GM19328 (cell line): ENCODE results near the gene EEFSEC.

Experiments used
- ATAC-seq: cut with Tn5 transposase; IDR thresholded peaks from one replicate; pipeline ENCODE4 v1.9.1; 2021; ENCODE audit warnings: mild to moderate bottlenecking, moderate library complexity; ENCODE audit not compliant: unreplicated experiment

The EEFSEC gene

DNA sequence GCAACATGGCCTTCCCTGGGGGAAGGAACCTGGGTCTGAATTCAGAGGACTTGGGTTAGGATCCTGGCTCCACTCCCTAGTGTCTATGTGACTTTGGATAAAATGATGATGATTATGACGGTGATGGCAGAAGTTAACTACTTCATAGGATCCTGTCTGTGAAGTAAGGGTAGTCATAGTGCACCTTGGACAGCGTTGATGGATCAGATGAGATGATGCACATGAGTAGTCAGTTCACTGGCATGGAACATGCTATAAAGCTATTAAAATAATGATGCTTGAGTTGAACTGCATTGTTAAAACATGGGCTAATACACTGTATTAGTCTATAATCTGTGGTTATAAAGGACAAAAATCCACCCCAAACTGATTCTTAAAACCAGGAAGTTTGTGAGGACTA is 62.0 kb downstream of the EEFSEC start:
- ATAC-seq, result no peak

DNA sequence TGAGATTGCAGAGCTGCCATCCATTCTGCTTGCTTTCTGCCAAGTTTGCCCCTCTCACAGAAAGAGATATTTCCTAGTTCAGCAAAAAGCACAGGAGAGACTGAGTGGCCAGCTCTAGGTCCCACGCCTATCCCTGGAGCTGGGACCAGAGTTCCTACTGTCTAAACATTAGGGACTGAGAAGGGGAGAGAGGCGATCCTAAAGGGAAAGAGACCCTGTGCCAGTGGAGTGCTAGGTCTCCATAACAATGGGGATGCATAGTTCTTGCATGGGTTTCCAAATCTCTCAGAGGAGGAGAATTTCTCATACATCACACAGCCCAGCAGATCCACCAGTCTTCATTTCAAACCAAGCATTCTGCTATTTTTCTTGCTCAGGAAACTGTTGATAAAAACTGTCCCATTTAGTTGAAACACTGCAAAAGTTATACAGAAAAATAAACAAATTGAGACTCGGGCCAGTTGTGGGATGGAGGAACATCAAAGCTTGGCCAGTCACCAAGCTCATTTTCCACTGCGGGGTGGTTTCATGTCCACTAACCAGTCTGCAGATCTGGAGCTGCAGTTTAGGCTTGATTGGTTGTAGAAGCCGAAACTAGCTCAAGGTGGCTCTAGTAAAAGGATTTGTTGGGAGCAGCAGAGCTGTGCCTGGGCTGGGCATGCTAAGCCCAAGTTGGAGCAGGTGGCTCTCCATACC is 62.7 kb downstream of the EEFSEC start:
- ATAC-seq, result no peak

GRCh38 chr3:128217702-128218547 is 64.6 kb downstream of the EEFSEC start:
- ATAC-seq, result no peak

GRCh38 chr3:128218548-128219257 is 65.4 kb downstream of the EEFSEC start:
- no peak for ATAC-seq

DNA sequence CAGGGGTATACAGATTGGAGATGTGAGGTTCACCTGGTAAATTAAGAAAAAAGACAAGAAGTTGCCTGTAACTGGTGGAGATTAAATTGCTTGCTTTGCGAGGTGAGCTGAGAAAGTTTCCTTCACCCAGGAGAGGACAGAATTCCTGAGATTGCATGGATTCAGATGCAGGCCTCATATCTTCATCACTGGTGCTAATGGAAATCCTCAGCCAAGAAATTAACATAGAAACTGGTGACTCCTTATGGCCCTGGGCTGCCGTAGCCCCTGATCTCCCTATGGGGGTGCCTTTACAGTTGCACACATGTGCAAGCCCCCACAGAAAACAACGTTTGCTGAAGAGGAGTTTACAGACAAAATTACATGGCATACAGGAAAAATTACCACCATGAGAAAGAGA is 68.0 kb downstream of the EEFSEC start:
- no peak for ATAC-seq

DNA sequence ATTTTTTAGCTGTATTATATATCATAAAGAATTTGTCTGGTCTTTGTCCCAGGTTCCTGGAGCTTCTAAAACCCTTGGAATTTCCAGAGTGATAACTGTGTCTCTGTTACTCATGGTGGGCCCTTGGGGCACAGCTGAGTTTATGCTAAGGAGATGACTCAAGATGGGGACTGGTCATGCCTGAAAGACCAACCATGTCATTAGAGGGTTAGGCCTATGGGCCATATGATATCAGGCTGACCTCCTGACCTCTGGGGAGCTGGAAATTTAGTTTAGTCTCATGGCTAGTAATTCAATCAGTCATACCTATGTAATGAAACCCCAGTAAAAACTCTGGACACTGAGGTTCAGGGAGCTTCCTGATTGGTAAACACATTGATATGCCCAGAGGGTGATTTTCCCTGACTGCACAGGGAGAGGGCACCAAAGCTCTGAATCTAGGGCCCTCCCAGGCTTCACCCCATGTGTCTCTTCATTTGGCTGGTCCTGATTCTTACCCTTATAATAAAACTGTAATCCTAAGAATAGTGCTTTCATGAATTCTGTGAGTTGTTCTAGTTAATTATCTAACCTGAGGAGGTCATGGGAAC is 69.6 kb downstream of the EEFSEC start:
- ATAC-seq, result no peak

- ATAC-seq, result no peak
Measured at GRCh38 chr3:128226186-128226725, 73.0 kb downstream of the EEFSEC start.

- no peak for ATAC-seq
Measured at GRCh38 chr3:128226795-128227395, 73.6 kb downstream of the EEFSEC start.

- ATAC-seq, result no peak
Measured at GRCh38 chr3:128227507-128227906, 74.2 kb downstream of the EEFSEC start.

DNA sequence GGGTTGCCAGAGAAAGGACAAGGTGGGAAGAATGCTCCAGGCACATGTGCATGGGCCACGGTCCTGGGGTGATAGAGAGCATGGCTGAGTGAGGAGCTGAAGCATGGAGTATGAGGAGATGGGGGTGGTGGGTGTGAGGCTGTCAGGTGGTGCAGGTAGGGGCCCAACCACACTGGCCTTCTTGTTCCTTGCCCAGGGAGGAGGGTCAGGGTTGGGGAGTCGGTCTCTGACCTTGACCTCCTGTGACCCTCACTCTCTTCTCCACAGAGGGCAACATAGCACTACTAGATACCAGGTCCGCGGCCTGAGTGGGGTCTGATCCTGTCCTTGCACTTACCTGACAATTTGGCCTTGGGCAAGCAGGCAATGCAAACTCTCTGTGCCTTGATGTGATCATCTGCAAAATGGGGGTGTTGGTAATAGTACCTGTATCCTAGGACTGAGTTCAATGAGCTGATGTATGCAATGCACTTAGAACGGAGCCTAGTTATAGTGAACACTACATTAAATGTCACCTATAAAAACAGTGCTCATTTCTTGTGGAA is 75.2 kb downstream of the EEFSEC start:
- no peak for ATAC-seq

GRCh38 chr3:128229106-128229857 is 76.0 kb downstream of the EEFSEC start:
- ATAC-seq, result no peak

DNA sequence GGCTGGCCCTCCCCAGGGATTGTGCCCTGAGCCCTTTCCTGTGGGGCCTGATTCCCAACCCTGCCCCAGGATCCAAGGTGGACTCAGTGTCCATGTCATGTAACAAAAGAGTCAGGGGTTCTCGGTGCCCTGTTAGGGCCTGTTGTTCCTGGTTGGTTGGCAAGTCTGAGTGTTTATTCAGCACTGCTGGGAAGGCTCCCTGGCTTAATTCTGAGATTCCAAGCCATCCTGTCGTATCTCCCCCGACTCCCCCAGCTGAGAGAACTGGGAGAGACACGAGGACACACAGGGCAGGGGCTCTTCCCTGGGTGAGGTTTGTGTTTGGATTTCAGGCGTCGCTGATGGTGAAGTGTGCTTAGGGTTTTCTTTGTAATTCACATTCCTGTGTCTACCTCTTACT is 78.3 kb downstream of the EEFSEC start:
- no peak for ATAC-seq

- ATAC-seq, result no peak
Measured at GRCh38 chr3:128232376-128233178, 79.3 kb downstream of the EEFSEC start.

DNA sequence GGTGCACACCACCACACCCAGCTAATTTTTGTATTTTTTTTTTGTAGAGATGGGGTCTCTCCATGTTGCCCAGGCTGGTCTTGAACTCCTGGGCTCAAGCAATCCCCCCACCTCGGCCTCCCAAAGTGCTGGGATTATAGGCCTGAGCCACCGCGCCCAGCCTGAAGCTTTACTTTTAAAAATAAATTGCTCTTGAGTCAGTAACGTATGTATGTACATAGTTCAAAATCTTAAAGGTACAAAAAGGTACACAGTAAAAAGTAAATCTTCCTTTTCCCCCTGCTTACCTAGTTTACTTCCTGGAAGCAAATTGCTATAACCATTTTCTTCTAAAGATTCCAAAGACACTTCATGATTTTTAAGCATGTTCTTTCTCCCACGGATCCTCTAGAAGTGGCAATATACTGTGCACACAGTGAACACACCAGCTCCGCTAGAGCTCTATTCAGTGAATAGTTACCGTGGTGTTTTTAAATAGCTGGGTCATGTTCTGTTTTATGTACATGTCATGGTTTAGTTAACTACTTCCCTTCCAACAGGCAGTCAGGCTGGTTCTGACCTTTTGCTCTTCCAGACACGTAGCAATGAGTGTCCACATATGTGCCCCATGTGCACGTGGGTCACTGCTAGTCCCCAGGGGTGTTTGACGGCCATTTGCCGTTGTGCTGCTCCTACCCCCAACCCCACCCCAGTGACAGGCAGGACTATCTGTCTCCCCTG is 82.1 kb downstream of the EEFSEC start:
- no peak for ATAC-seq

DNA sequence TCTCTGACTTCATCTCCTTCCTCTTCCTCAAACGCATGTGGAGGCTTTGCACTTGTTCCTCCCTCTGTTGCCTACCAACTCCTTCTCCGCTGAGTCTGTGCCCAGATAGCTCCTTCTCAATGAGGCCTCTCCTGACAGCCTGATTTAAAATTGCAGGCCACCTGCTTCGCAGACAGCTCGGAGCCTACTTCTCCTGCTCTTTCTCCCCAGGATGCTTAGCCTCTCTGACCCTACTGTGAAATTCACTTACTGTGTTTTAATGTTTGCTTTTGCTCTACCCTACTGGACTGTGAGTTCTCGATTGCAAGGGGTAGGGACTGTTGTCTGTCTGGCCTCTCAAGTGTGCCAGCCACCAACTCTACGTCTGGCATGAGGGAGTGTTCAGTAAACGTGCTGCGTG is 83.4 kb downstream of the EEFSEC start:
- ATAC-seq, result no peak

DNA sequence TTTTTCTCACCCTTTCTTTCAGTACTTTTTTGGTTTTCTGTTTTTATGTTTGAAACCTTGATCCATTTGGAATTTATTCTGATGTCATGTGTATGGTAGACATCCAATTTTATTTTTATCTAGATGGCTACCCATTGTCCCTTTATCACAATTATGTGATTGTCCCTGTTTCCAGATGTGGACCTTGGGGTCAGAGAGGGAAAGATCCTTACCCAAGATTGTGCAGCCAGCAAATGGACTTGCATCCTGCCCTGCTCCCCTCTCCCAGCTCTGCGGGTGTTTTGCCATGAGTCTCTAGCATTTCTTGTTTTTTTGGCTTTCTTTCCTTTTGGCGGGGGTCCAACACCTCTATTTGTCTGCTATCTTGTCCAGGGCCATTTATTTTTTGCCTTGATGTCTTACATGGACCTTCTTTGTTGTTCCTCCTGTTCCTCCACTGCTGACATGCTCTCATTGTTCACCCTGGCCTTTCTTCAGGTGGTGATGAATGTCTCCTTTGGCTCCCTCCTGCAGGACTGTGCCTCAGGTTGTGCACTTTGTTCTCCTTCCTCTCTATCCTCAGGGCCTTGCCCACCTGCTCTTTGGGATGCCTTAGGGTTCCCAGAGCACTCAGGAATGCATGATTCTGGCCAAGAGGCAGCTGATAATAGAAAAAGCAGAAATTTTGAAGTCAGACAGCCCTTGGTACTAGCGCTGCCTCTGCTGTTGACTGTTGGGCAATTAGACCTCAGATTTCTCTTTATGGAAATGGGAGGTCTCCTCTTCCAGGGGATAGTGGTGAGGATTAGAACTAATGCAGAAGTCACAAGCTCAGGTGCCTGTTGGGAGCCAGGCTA is 84.3 kb downstream of the EEFSEC start:
- no peak for ATAC-seq

DNA sequence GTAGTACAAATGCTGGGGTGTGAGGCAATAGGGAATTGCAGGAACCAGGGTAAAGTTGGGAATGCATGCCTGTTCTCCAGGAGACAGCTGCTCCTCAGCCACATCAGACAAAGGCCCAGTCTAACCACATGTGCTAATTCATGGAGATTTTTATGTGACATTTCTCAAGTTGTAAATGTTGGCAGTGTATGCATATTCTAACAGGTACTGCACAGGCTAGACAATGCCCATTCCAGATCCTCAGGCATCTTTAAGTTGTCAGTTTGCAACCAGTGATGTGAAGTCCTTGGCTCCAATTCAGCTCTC is 84.9 kb downstream of the EEFSEC start:
- ATAC-seq, result no peak

GRCh38 chr3:128239304-128239703 is 86.0 kb downstream of the EEFSEC start:
- no peak for ATAC-seq
